ENCODE measurements around the gene FAM135A. TPM values are rescaled to one million over a fixed set of nuclear protein-coding genes. Genes with fewer than 3 reads are reported as not detected.

Gene FAM135A
- total RNA-seq, 1 experiment from 2014 or later, result 20.4 TPM

- peaks cover 38% of the 10 kb centered on the region for H3K36me3 Mint-ChIP-seq (ENCODE audit: insufficient read depth, unreplicated experiment)
- H3K9me3 Mint-ChIP-seq (ENCODE audit: unreplicated experiment), result no peaks in the 10 kb centered on the region
- no peak overlapping the region for H3K27ac Mint-ChIP-seq (ENCODE audit: low read depth, unreplicated experiment)
- CTCF ChIA-PET, result interaction anchor here (0.6 to 0.9 kb wide), 2 partner anchors 12 to 121 kb away, joined by 4 to 6 read pairs; no protein-coding TSS in a partner anchor
- POLR2A ChIA-PET, result interaction anchor here (0.7 to 1.2 kb wide), 2 partner anchors 35 to 173 kb away, joined by 3 read pairs; no protein-coding TSS in a partner anchor
- intact Hi-C loops (cut with micrococcal nuclease), result no loop called here
- H3K4me1 Mint-ChIP-seq (ENCODE audit: insufficient read depth, unreplicated experiment), result no peaks in the 10 kb centered on the region
- no peak overlapping the region for H3K4me3 Mint-ChIP-seq (ENCODE audit: unreplicated experiment)
- DNase-seq (ENCODE audit: unreplicated experiment), result no peak
- BruUV-seq (replicated peaks), result no TSS peak
- no peak for TF ChIP-seq CTCF (IDR thresholded peaks at IDR 0.05; ENCODE audit: unreplicated experiment)
- H3K27me3 Mint-ChIP-seq (ENCODE audit: insufficient read depth, unreplicated experiment), result no peaks in the 10 kb centered on the region
Measured at GRCh38 chr6:70586114-70586513, 172.8 kb downstream of the FAM135A start.

GRCh38 chr6:70590400-70590799 lies 177.1 kb downstream of the FAM135A start:
- Mint-ChIP-seq H3K36me3 (ENCODE audit: insufficient read depth, unreplicated experiment) (peaks cover 7% of the 10 kb centered on the region), H3K9me3 (ENCODE audit: unreplicated experiment) (no peaks in the 10 kb centered on the region), H3K4me1 (ENCODE audit: insufficient read depth, unreplicated experiment) (no peaks in the 10 kb centered on the region), H3K4me3 (ENCODE audit: unreplicated experiment) (no peak overlapping the region), H3K27me3 (ENCODE audit: insufficient read depth, unreplicated experiment) (no peaks in the 10 kb centered on the region), H3K27ac (ENCODE audit: low read depth, unreplicated experiment) (no peak overlapping the region)
- ChIA-PET POLR2A (no interaction called here), CTCF (interaction anchor here (0.9 kb wide), 1 partner anchor 282 kb away, joined by 3 read pairs; no protein-coding TSS in a partner anchor)
- no peak for TF ChIP-seq CTCF (IDR thresholded peaks at IDR 0.05; ENCODE audit: unreplicated experiment)
- BruUV-seq (replicated peaks), result no TSS peak
- DNase-seq (ENCODE audit: unreplicated experiment), result no peak
- intact Hi-C loops (cut with micrococcal nuclease), result no loop called here

GRCh38 chr6:70592391-70593117 lies 179.2 kb downstream of the FAM135A start:
- no peak for DNase-seq (ENCODE audit: unreplicated experiment)
- no peaks in the 10 kb centered on the region for H3K27me3 Mint-ChIP-seq (ENCODE audit: insufficient read depth, unreplicated experiment)
- no peaks in the 10 kb centered on the region for H3K9me3 Mint-ChIP-seq (ENCODE audit: unreplicated experiment)
- no peaks in the 10 kb centered on the region for H3K36me3 Mint-ChIP-seq (ENCODE audit: insufficient read depth, unreplicated experiment)
- H3K27ac Mint-ChIP-seq (ENCODE audit: low read depth, unreplicated experiment), result no peak overlapping the region
- TSS peak; percentile 4 for BruUV-seq (replicated peaks)
- POLR2A ChIA-PET, result no interaction called here
- CTCF ChIA-PET, result interaction anchor here (0.6 kb wide), 1 partner anchor 49 kb away, joined by 4 read pairs; no protein-coding TSS in a partner anchor
- no peak for TF ChIP-seq CTCF (IDR thresholded peaks at IDR 0.05; ENCODE audit: unreplicated experiment)
- no peaks in the 10 kb centered on the region for H3K4me1 Mint-ChIP-seq (ENCODE audit: insufficient read depth, unreplicated experiment)
- no peak overlapping the region for H3K4me3 Mint-ChIP-seq (ENCODE audit: unreplicated experiment)
- intact Hi-C loops (cut with micrococcal nuclease), result no loop called here

- Mint-ChIP-seq H3K4me1 (ENCODE audit: insufficient read depth, unreplicated experiment) (no peaks in the 10 kb centered on the region), H3K36me3 (ENCODE audit: insufficient read depth, unreplicated experiment) (no peaks in the 10 kb centered on the region), H3K4me3 (ENCODE audit: unreplicated experiment) (no peak overlapping the region), H3K27me3 (ENCODE audit: insufficient read depth, unreplicated experiment) (no peaks in the 10 kb centered on the region), H3K27ac (ENCODE audit: low read depth, unreplicated experiment) (no peak overlapping the region), H3K9me3 (ENCODE audit: unreplicated experiment) (no peaks in the 10 kb centered on the region)
- intact Hi-C loops (cut with micrococcal nuclease), result no loop called here
- TF ChIP-seq CTCF (IDR thresholded peaks at IDR 0.05; ENCODE audit: unreplicated experiment), result no peak
- DNase-seq (ENCODE audit: unreplicated experiment), result no peak
- POLR2A ChIA-PET, result no interaction called here
- CTCF ChIA-PET, result no interaction called here
- no TSS peak for BruUV-seq (replicated peaks)
Measured at GRCh38 chr6:70593118-70593486, 179.8 kb downstream of the FAM135A start.

Measured in MCF 10A (cell line).